ENCODE results near the gene RUVBL2. TPM values are rescaled to one million over a fixed set of nuclear protein-coding genes. Genes with fewer than 3 reads are reported as not detected.

RUVBL2 gene
- polyA plus RNA-seq, 1 donor from 2014 or later = 184 TPM

DNA sequence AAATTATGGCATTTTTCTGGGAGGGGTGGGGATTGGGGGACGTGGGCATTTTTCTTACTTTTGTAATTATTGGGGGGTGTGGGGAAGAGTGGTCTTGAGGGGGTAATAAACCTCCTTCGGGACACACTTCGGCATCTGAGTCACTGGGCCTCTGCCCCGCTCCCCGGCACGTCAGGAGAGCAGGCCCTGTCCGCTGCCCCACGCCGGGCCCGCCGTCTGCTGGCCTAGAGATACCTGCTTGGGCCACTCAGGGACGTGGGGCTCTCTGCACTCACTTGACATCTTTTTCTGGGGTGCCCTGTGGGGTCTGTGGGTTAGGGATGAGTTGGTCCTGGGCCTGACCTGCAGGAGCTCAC is 32.0 kb upstream of the RUVBL2 start:
- H4K20me1 ChIP-seq (ENCODE audit: insufficient read depth) = no peaks in the 10 kb centered on the region
- no peak overlapping the region for H2AFZ ChIP-seq (ENCODE audit: low read depth, low read length)
- H3K79me2 ChIP-seq (replicated peaks; ENCODE audit: insufficient read depth, low read length) = peaks cover 6% of the 10 kb centered on the region
- H3K27ac ChIP-seq (ENCODE audit: low read length) = no peak overlapping the region
- no peak for TF ChIP-seq POLR2AphosphoS5 (IDR thresholded peaks at IDR 0.05)
- TF ChIP-seq, protein P1, sequence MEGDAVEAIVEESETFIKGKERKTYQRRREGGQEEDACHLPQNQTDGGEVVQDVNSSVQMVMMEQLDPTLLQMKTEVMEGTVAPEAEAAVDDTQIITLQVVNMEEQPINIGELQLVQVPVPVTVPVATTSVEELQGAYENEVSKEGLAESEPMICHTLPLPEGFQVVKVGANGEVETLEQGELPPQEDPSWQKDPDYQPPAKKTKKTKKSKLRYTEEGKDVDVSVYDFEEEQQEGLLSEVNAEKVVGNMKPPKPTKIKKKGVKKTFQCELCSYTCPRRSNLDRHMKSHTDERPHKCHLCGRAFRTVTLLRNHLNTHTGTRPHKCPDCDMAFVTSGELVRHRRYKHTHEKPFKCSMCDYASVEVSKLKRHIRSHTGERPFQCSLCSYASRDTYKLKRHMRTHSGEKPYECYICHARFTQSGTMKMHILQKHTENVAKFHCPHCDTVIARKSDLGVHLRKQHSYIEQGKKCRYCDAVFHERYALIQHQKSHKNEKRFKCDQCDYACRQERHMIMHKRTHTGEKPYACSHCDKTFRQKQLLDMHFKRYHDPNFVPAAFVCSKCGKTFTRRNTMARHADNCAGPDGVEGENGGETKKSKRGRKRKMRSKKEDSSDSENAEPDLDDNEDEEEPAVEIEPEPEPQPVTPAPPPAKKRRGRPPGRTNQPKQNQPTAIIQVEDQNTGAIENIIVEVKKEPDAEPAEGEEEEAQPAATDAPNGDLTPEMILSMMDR (IDR thresholded peaks at IDR 0.05; ENCODE audit: poor library complexity, severe bottlenecking) = no peak
- H3K4me3 ChIP-seq (ENCODE audit: low read length) = no peak overlapping the region
- no peak overlapping the region for H3K4me2 ChIP-seq (ENCODE audit: low read length)
- no peaks in the 10 kb centered on the region for H3K9me2 ChIP-seq (ENCODE audit: insufficient read depth, low read length)
- H3K36me3 ChIP-seq (ENCODE audit: insufficient read depth, low read length) = no peaks in the 10 kb centered on the region
- H3K9me3 ChIP-seq (ENCODE audit: low read length) = no peaks in the 10 kb centered on the region
- no peak overlapping the region for H3K9ac ChIP-seq (ENCODE audit: low read length)
- no peaks in the 10 kb centered on the region for H3K27me3 ChIP-seq (ENCODE audit: insufficient read depth, low read depth, low read length)
- H3F3A ChIP-seq (ENCODE audit: insufficient read depth, low read length, poor library complexity, severe bottlenecking) = no peaks in the 10 kb centered on the region

DNA sequence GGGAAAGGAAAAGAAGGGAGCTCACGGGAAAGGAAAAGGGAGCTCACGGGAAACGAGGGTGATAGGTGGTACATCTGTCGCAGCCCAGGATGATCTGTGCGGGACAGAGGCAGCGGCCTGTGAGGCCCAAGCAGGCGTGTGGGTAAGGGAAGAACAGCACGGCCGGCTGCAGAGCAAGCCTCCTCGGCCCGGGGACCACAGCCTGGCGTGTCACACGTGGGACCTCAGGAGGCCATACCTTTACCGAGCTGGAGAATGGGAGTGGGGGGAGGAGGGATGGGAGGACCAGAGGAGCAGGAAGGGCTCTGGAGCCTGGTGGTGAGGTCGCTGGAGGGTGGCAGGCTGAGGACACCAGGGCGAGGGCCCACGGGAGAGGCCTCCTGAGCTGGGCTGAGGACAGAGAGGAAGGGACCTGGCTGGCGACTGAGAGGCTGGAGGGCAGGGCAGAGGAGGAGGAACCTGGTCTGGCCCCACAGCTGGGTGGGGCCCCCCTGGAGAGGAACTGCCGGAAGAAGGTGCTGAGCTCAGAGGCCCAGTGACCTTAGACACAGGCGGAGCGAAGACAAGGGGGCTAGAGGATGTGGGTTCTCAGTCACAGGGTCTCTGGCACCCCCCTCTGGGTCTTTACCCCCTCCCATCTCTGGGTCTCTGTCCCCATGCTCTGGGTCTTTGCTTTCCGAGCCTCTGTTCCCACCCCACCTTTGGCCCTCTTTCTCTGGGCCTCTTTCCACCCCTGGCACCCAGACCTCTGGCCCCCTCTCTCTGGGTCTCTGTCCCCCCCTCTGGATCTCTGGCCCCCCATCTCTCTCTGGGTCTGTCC is 31.4 kb upstream of the RUVBL2 start:
- Histone ChIP-seq H3K4me2 (ENCODE audit: low read length) (no peak overlapping the region), H3K36me3 (ENCODE audit: insufficient read depth, low read length) (no peaks in the 10 kb centered on the region), H4K20me1 (ENCODE audit: insufficient read depth) (no peaks in the 10 kb centered on the region), H3K4me3 (ENCODE audit: low read length) (no peak overlapping the region), H3K79me2 (replicated peaks; ENCODE audit: insufficient read depth, low read length) (peaks cover 6% of the 10 kb centered on the region), H3K9ac (ENCODE audit: low read length) (no peak overlapping the region), H3K9me3 (ENCODE audit: low read length) (no peaks in the 10 kb centered on the region), H2AFZ (ENCODE audit: low read depth, low read length) (no peak overlapping the region), H3K27me3 (ENCODE audit: insufficient read depth, low read depth, low read length) (no peaks in the 10 kb centered on the region), H3K9me2 (ENCODE audit: insufficient read depth, low read length) (no peaks in the 10 kb centered on the region), H3F3A (ENCODE audit: insufficient read depth, low read length, poor library complexity, severe bottlenecking) (no peaks in the 10 kb centered on the region), H3K27ac (ENCODE audit: low read length) (no peak overlapping the region)
- TF ChIP-seq, protein P2, sequence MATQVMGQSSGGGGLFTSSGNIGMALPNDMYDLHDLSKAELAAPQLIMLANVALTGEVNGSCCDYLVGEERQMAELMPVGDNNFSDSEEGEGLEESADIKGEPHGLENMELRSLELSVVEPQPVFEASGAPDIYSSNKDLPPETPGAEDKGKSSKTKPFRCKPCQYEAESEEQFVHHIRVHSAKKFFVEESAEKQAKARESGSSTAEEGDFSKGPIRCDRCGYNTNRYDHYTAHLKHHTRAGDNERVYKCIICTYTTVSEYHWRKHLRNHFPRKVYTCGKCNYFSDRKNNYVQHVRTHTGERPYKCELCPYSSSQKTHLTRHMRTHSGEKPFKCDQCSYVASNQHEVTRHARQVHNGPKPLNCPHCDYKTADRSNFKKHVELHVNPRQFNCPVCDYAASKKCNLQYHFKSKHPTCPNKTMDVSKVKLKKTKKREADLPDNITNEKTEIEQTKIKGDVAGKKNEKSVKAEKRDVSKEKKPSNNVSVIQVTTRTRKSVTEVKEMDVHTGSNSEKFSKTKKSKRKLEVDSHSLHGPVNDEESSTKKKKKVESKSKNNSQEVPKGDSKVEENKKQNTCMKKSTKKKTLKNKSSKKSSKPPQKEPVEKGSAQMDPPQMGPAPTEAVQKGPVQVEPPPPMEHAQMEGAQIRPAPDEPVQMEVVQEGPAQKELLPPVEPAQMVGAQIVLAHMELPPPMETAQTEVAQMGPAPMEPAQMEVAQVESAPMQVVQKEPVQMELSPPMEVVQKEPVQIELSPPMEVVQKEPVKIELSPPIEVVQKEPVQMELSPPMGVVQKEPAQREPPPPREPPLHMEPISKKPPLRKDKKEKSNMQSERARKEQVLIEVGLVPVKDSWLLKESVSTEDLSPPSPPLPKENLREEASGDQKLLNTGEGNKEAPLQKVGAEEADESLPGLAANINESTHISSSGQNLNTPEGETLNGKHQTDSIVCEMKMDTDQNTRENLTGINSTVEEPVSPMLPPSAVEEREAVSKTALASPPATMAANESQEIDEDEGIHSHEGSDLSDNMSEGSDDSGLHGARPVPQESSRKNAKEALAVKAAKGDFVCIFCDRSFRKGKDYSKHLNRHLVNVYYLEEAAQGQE (IDR thresholded peaks at IDR 0.05; ENCODE audit: borderline replicate concordance) = no peak
- TF ChIP-seq SMC3 (conservative IDR thresholded peaks at IDR 0.05; ENCODE audit: poor library complexity) (no peak), RAD21 (conservative IDR thresholded peaks at IDR 0.05) (no peak), MXI1 (conservative IDR thresholded peaks at IDR 0.05; ENCODE audit: poor library complexity, severe bottlenecking) (no peak), POLR2AphosphoS5 (IDR thresholded peaks at IDR 0.05) (no peak)
- TF ChIP-seq, protein P1 (IDR thresholded peaks at IDR 0.05; ENCODE audit: poor library complexity, severe bottlenecking) = no peak

Data from neural cell (in vitro differentiated cells).